KOPT-K1 (cell line): ENCODE measurements around the gene SIPA1L2.

Experiments used
- H3K27ac ChIP-seq: fragments of 200-600 bp; sonication (generic); 2 replicates; pipeline ENCODE4 v1.5.1; 2016; ENCODE audit warnings: antibody characterized with exemption, mild to moderate bottlenecking, low read depth, low read length; ENCODE audit not compliant: poor library complexity, severe bottlenecking
- H3K36me3 ChIP-seq: fragments of 200-600 bp; sonication (generic); 2 replicates; pipeline ENCODE4 v1.5.1; 2017; ENCODE audit warnings: antibody characterized with exemption, mild to moderate bottlenecking, low read length, moderate library complexity; ENCODE audit not compliant: insufficient read depth
- H3K9me3 ChIP-seq: fragments of 200-600 bp; sonication (generic); 2 replicates; pipeline ENCODE4 v1.5.1; 2017; ENCODE audit warnings: antibody characterized with exemption, low read length, mild to moderate bottlenecking; ENCODE audit not compliant: insufficient read depth, poor library complexity, severe bottlenecking

The SIPA1L2 gene

GRCh38 chr1:232590744-232591082 is 39.2 kb downstream of the SIPA1L2 start:
- Histone ChIP-seq H3K36me3 (no peaks in the 10 kb centered on the region), H3K9me3 (no peaks in the 10 kb centered on the region), H3K27ac (no peak overlapping the region)

GRCh38 chr1:232589812-232590743 is 39.9 kb downstream of the SIPA1L2 start:
- H3K9me3 ChIP-seq, result no peaks in the 10 kb centered on the region
- no peaks in the 10 kb centered on the region for H3K36me3 ChIP-seq
- no peak overlapping the region for H3K27ac ChIP-seq

GRCh38 chr1:232589111-232589811 is 40.7 kb downstream of the SIPA1L2 start:
- no peak overlapping the region for H3K27ac ChIP-seq
- no peaks in the 10 kb centered on the region for H3K36me3 ChIP-seq
- no peaks in the 10 kb centered on the region for H3K9me3 ChIP-seq

GRCh38 chr1:232587141-232588008 is 42.6 kb downstream of the SIPA1L2 start:
- no peaks in the 10 kb centered on the region for H3K36me3 ChIP-seq
- H3K9me3 ChIP-seq, result no peaks in the 10 kb centered on the region
- no peak overlapping the region for H3K27ac ChIP-seq

- Histone ChIP-seq H3K9me3 (no peaks in the 10 kb centered on the region), H3K27ac (no peak overlapping the region), H3K36me3 (no peaks in the 10 kb centered on the region)
These were observed 43.3 kb downstream of the SIPA1L2 start for GRCh38 chr1:232586679-232587078.

- H3K27ac ChIP-seq, result no peak overlapping the region
- no peaks in the 10 kb centered on the region for H3K9me3 ChIP-seq
- H3K36me3 ChIP-seq, result no peaks in the 10 kb centered on the region
These were observed 44.4 kb downstream of the SIPA1L2 start for GRCh38 chr1:232585486-232585885.

- Histone ChIP-seq H3K27ac (no peak overlapping the region), H3K36me3 (no peaks in the 10 kb centered on the region)
These were observed 48.0 kb downstream of the SIPA1L2 start for GRCh38 chr1:232581932-232582331.

More at GRCh38 chr1:232581932-232582331, 48.0 kb downstream of the SIPA1L2 start:
- H3K9me3 ChIP-seq, result no peaks in the 10 kb centered on the region
